Activated B cell treated with CpG ODN at 0.5 μM for 24 hours (primary cell): ENCODE data around the gene ZSCAN10. TPM values are rescaled to one million over a fixed set of nuclear protein-coding genes. Genes with fewer than 3 reads are reported as not detected.

ENCODE experiments used
- ATAC-seq: fragments of 200-7000 bp; cut with Tn5 transposase; one replicate; pipeline ENCODE4 v1.10.0; 2021; ENCODE audit warnings: low read depth, mild to moderate bottlenecking, moderate library complexity
- CTCF ChIA-PET: fragments of 350-600 bp; sonication (Branson Sonifier 250); formaldehyde crosslinking; loops from one replicate; lab custom pipeline; 2021; ENCODE audit warnings: antibody characterized with exemption; lab: Charles Lee
- POLR2A ChIA-PET: fragments of 350-600 bp; sonication (Branson Sonifier 250); formaldehyde crosslinking; loops from one replicate; lab custom pipeline; 2021; ENCODE audit warnings: antibody characterized with exemption; lab: Charles Lee
- DNase-seq: peaks from one replicate; pipeline ENCODE4 v3.0.0; 2022
- H3K27ac Mint-ChIP-seq: one replicate; pipeline ENCODE4 v1.8.0; 2020; ENCODE audit warnings: mixed read lengths
- H3K27me3 Mint-ChIP-seq: one replicate; pipeline ENCODE4 v1.8.0; 2021; ENCODE audit warnings: mixed read lengths
- H3K36me3 Mint-ChIP-seq: one replicate; pipeline ENCODE4 v1.8.0; 2021; ENCODE audit warnings: low read depth, mixed read lengths
- H3K4me1 Mint-ChIP-seq: one replicate; pipeline ENCODE4 v1.8.0; 2021; ENCODE audit warnings: mixed read lengths
- H3K4me3 Mint-ChIP-seq: one replicate; pipeline ENCODE4 v1.8.0; 2020; ENCODE audit warnings: mild to moderate bottlenecking, mixed read lengths
- H3K9me3 Mint-ChIP-seq: one replicate; pipeline ENCODE4 v1.8.0; 2020; ENCODE audit warnings: mixed read lengths
- CTCF ChIP-seq: fragments of 200-600 bp; IDR thresholded peaks from one replicate; pipeline ENCODE4 v1.8.0; 2022; ENCODE audit warnings: antibody characterized with exemption, mild to moderate bottlenecking
- intact Hi-C: fragments of 100-400 bp; cut with micrococcal nuclease; formaldehyde crosslinking; loops from one replicate; pipeline ENCODE4 v1.15.1; 2024
- total RNA-seq: library from RNA; stranded (reverse); gene quantifications from 2 replicates; pipeline ENCODE4 v1.2.3, GENCODE V29; 2022

The ZSCAN10 gene
- total RNA-seq, 1 donor from 2014 or later = not detected

DNA sequence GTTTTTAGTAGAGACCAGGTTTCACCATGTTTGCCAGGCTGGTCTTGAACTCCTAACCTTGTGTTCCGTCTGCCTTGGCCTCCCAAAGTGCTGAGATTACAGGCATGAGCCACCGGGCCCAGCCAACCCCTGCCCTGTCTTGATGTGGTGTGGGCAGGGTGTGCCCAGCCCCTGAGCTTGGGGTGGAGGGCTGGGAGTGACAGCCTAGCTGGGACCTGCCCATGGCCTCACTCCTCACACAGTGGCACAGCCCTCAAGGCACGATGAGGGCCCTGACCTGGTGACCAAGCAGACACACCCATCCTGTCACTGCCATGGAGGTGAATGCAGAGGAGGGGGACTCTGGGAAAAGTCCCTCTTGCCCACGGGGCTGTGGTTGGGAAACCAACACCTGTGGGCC is 30.6 kb downstream of the ZSCAN10 start:
- H3K4me1 Mint-ChIP-seq = peaks cover 24% of the 10 kb centered on the region

DNA sequence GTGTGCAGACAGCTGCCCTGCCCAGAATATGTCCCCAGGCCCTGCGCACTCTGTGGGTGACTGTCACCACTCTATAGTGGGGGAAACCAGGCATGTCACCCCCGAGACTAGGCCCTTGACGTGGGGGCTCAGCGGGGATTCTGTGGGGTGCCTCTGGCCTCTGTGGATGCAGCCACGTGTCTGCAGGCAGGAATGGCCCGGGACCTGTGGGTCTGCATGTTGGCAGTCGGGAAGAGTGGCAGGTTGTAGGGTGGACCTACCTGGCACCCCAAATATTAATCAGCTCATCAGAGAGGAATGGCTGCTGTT is 32.7 kb downstream of the ZSCAN10 start:
- intact Hi-C loops = no loop called here
- DNase-seq (no peak), ATAC-seq (no peak)
- H3K9me3 Mint-ChIP-seq = no peaks in the 10 kb centered on the region
- H3K36me3 Mint-ChIP-seq = no peaks in the 10 kb centered on the region
- no peak overlapping the region for H3K4me3 Mint-ChIP-seq
- ChIA-PET POLR2A (interaction anchor here (0.6 kb wide), 2 partner anchors 30 to 39 kb away, joined by 5 to 6 read pairs; no protein-coding TSS in a partner anchor), CTCF (no interaction called here)
- no peak for TF ChIP-seq CTCF
- H3K4me1 Mint-ChIP-seq = peaks cover 10% of the 10 kb centered on the region
- H3K27me3 Mint-ChIP-seq = no peaks in the 10 kb centered on the region
- H3K27ac Mint-ChIP-seq = no peak overlapping the region

More for the DNA sequence above, 30.6 kb downstream of the ZSCAN10 start:
- H3K4me3 Mint-ChIP-seq = no peak overlapping the region
- no peaks in the 10 kb centered on the region for H3K27me3 Mint-ChIP-seq
- intact Hi-C loops = no loop called here
- ATAC-seq (no peak), DNase-seq (no peak)
- H3K36me3 Mint-ChIP-seq = no peaks in the 10 kb centered on the region
- TF ChIP-seq CTCF = no peak
- POLR2A ChIA-PET = no interaction called here
- H3K27ac Mint-ChIP-seq = no peak overlapping the region
- no peaks in the 10 kb centered on the region for H3K9me3 Mint-ChIP-seq
- CTCF ChIA-PET = no interaction called here

- H3K4me3 Mint-ChIP-seq = no peak overlapping the region
Observed at GRCh38 chr16:3065742-3066439, 33.2 kb downstream of the ZSCAN10 start.

GRCh38 chr16:3065069-3065741 is 33.9 kb downstream of the ZSCAN10 start, which contains the start of gene IL32:
IL32 (plus strand) TSS chr16:3065640; CDS start chr16:3065812, 172 bp downstream.
- TF ChIP-seq CTCF = no peak
- no peaks in the 10 kb centered on the region for H3K9me3 Mint-ChIP-seq
- ChIA-PET CTCF (interaction anchor here (4.2 kb wide), 1 partner anchor 65 kb away, joined by 19 read pairs; no protein-coding TSS in a partner anchor), POLR2A (no interaction called here)
- no peak within 1 kb of the TSS for H3K4me3 Mint-ChIP-seq
- no peaks in the 10 kb centered on the region for H3K36me3 Mint-ChIP-seq
- no peak for DNase-seq
- peaks cover 9% of the 10 kb centered on the region for H3K4me1 Mint-ChIP-seq
- ATAC-seq = no peak
- H3K27me3 Mint-ChIP-seq = no peaks in the 10 kb centered on the region
- H3K27ac Mint-ChIP-seq = no peak within 1 kb of the TSS
- intact Hi-C loops = no loop called here

More at GRCh38 chr16:3065742-3066439, 33.2 kb downstream of the ZSCAN10 start:
- ATAC-seq = no peak
- no peaks in the 10 kb centered on the region for H3K36me3 Mint-ChIP-seq
- no peaks in the 10 kb centered on the region for H3K27me3 Mint-ChIP-seq
- H3K27ac Mint-ChIP-seq = no peak overlapping the region
- CTCF ChIA-PET = no interaction called here
- peaks cover 9% of the 10 kb centered on the region for H3K4me1 Mint-ChIP-seq
- intact Hi-C loops = no loop called here
- POLR2A ChIA-PET = interaction anchor here (0.6 kb wide), 1 partner anchor 40 kb away, joined by 6 read pairs; no protein-coding TSS in a partner anchor
- H3K9me3 Mint-ChIP-seq = no peaks in the 10 kb centered on the region
- no peak for DNase-seq
- TF ChIP-seq CTCF = no peak
